Thyroid gland (tissue), 4 donors: ENCODE results near the gene PPARG. TPM values are rescaled to one million over a fixed set of nuclear protein-coding genes. Genes with fewer than 3 reads are reported as not detected.

Experiments used
- DNase-seq, 2 donors: peaks; one replicate each; pipeline ENCODE4 v3.0.0-alpha.2; 2019
- H3K27ac ChIP-seq, 3 donors: fragments of 200-600 bp; sonication (generic); 1 replicate in 2 of 3; 2 replicates in 1 of 3; pipeline ENCODE4 v1.5.1; 2016 to 2019; ENCODE audit warnings: mild to moderate bottlenecking in 1 of 3, moderate library complexity in 1 of 3
- H3K27me3 ChIP-seq: fragments of 200-600 bp; sonication (generic); one replicate; pipeline ENCODE4 v1.5.1; 2019
- H3K36me3 ChIP-seq, 2 donors: fragments of 200-600 bp; sonication (generic); one replicate each; pipeline ENCODE4 v1.5.1; 2016 to 2019
- H3K4me1 ChIP-seq, 2 donors: fragments of 200-600 bp; sonication (generic); one replicate each; pipeline ENCODE4 v1.5.1; 2017 to 2019
- H3K4me3 ChIP-seq, 3 donors: fragments of 200-600 bp; sonication (generic); replicated peaks in 1 of 3; 1 replicate in 2 of 3; 2 replicates in 1 of 3; pipeline ENCODE4 v1.5.1; 2016; ENCODE audit warnings: mild to moderate bottlenecking in 1 of 3
- H3K9me3 ChIP-seq: fragments of 200-600 bp; sonication (generic); one replicate; pipeline ENCODE4 v1.5.1; 2017
- POLR2A ChIP-seq, 2 donors: fragments of 450-650 bp; IDR thresholded peaks; one replicate each; pipeline ENCODE4 v1.6.1; 2017; ENCODE audit warnings: antibody characterized with exemption in 2 of 2, mild to moderate bottlenecking in 2 of 2, moderate library complexity in 1 of 2
- WGBS, 2 donors: methylation state at CpG; one replicate each; pipeline ENCODE4 v1.1.5; 2017; 5-methylcytosine and 5-hydroxymethylcytosine counted together
- intact Hi-C: fragments of 100-400 bp; cut with DNase I; formaldehyde crosslinking; loops from one replicate; pipeline ENCODE4 v1.15.1; 2023
- total RNA-seq, 4 donors: library from RNA; depleted of rRNA; stranded (reverse); fragments of >200 nt; gene quantifications; one replicate each; pipeline ENCODE4 v1.2.3, GENCODE V29; 2016
- TF ChIP-seq, protein P1 (sequence below), 6 experiments: fragments of 200-600 bp in 3 of 6; fragments of 450-650 bp in 3 of 6; sonication (generic) in 3 of 6; IDR thresholded peaks; one replicate each; pipeline ENCODE4 v1.5.1; 2016 to 2019; ENCODE audit warnings: antibody characterized with exemption in 6 of 6, mild to moderate bottlenecking in 2 of 6, inconsistent platforms in 1 of 6, moderate library complexity in 1 of 6

PPARG gene
- total RNA-seq: 10 to 100 TPM; 20.0 to 27.3 (median 23.7) TPM

DNA sequence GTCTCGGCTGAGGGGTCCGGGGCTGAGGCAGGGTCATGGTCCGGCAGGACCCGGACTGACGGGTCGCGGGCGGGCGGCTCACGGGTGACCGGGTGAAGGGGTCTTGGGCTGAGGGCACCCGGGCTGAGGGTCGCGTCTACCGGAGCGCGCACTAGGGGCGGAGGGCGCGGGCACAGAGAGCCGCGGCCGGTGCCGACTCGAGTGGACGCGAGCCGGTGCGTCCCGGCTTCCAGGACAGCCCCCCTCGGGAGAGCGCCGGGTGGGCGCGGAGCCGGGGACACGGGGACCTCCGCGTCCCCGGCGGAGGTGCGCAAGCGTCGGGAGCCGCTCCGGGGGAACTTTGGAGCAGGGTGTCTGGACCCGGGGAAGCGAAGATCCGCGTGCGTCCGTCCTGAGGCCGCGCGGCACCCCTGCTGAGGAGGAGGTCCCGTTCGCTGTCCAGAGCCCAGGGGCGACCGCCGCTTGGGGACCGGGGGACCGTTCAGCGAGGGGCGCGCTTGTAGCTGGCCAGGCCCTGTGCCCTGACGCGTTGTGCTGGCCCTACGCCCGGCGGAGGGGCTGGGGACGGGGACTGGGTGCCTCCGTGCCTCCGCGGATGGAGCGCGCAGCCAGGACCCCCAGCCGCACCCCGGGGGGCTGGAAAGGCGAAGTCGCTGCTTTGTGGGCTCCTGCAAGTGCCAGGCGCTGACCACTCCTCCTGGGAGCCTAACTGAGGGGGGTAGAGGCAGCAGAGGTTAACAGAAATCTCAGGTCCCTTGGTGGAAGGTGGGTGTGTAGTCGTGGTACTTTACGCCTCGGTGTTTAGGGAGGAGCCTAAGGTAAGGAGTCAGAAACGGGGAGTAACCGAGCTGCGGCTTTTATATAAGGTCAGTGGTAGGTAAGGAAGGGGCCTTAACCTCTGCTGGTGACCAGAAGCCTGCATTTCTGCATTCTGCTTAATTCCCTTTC is at the start of gene PPARG:
Gene PPARG (plus strand): TSS at position 889 of the 948 bp plus-strand sequence. CDS start 90,642 bp downstream, outside the sequence.
- no peaks in the 10 kb centered on the region for H3K27me3 ChIP-seq
- no peaks in the 10 kb centered on the region for H3K9me3 ChIP-seq
- peak within 1 kb of the TSS; percentile 57 to 97 (median 81) for H3K4me3 ChIP-seq
- DNase-seq: peak; percentile 37 to 47
- TF ChIP-seq, protein P1, sequence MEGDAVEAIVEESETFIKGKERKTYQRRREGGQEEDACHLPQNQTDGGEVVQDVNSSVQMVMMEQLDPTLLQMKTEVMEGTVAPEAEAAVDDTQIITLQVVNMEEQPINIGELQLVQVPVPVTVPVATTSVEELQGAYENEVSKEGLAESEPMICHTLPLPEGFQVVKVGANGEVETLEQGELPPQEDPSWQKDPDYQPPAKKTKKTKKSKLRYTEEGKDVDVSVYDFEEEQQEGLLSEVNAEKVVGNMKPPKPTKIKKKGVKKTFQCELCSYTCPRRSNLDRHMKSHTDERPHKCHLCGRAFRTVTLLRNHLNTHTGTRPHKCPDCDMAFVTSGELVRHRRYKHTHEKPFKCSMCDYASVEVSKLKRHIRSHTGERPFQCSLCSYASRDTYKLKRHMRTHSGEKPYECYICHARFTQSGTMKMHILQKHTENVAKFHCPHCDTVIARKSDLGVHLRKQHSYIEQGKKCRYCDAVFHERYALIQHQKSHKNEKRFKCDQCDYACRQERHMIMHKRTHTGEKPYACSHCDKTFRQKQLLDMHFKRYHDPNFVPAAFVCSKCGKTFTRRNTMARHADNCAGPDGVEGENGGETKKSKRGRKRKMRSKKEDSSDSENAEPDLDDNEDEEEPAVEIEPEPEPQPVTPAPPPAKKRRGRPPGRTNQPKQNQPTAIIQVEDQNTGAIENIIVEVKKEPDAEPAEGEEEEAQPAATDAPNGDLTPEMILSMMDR (IDR thresholded peaks at IDR 0.05): no peak
- TF ChIP-seq POLR2A (IDR thresholded peaks at IDR 0.05): peak in 1 of 2 donors; percentile 64
- no peaks in the 10 kb centered on the region for H3K36me3 ChIP-seq
- H3K4me1 ChIP-seq: peaks cover 0 to 5% of the 10 kb centered on the region in 2 donors
- peak within 1 kb of the TSS; percentile 60 to 92 (median 74) for H3K27ac ChIP-seq
- 1 to 2% methylated on average over 37 to 45 of the region's 87 CpGs for WGBS, 2 donors
- intact Hi-C loops: loop anchor here (10.0 kb wide), 1 partner anchor 114 kb away; no protein-coding TSS in a partner anchor

DNA sequence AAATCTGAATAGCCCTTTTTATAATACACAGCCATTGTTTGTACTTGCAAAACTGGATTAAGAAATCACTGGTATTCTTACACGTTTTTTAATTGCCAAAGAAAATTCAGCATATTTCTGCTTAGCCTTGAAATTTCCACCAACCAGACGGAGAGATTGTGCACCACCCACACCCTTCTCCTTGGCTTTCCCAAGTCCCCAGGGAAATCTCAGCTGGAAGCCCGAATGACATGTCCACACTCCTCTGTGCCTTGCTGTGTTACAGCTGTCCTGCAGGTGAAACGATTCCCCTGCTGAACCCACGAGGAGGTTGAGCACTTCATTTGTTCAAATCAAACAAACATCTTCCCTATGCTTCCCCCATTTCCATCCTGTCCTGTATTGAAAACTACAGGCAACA is 49.6 kb upstream of the PPARG start:
- no peaks in the 10 kb centered on the region for H3K27me3 ChIP-seq
- WGBS, 2 donors: 45 to 63% methylated on average over 5 of the region's 5 CpGs
- DNase-seq: no peak
- peaks cover 5 to 9% of the 10 kb centered on the region in 2 donors for H3K4me1 ChIP-seq
- no peak overlapping the region for H3K4me3 ChIP-seq
- no peak overlapping the region for H3K27ac ChIP-seq
- intact Hi-C loops: no loop called here
- TF ChIP-seq, protein P1 (IDR thresholded peaks at IDR 0.05): no peak
- TF ChIP-seq POLR2A (IDR thresholded peaks at IDR 0.05): no peak
- H3K36me3 ChIP-seq: no peaks in the 10 kb centered on the region
- no peaks in the 10 kb centered on the region for H3K9me3 ChIP-seq

DNA sequence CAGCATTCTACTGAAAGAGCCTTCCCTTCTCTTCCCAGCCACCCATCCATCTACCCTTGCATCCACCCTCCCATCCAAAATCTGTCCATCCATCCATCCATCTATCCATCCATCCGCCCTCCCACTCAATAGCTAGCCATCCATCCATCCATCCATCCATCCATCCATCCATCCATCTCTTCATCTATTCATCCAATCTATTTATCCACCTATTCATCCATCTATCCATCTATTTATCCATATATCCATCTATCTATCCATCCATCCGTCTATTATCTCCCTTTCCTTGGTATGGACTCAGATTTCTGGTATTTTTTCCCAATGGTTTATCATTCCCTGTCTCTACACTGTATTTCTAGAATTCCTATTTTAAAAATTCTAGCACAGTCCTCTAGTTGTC is 46.1 kb upstream of the PPARG start:
- intact Hi-C loops: no loop called here
- WGBS, 2 donors: 89% methylated on average over 2 of the region's 2 CpGs
- TF ChIP-seq, protein P1 (IDR thresholded peaks at IDR 0.05): no peak
- TF ChIP-seq POLR2A (IDR thresholded peaks at IDR 0.05): no peak
- H3K4me1 ChIP-seq: no peaks in the 10 kb centered on the region
- no peak overlapping the region for H3K4me3 ChIP-seq
- H3K9me3 ChIP-seq: no peaks in the 10 kb centered on the region
- H3K36me3 ChIP-seq: no peaks in the 10 kb centered on the region
- DNase-seq: no peak
- H3K27ac ChIP-seq: no peak overlapping the region
- H3K27me3 ChIP-seq: no peaks in the 10 kb centered on the region

DNA sequence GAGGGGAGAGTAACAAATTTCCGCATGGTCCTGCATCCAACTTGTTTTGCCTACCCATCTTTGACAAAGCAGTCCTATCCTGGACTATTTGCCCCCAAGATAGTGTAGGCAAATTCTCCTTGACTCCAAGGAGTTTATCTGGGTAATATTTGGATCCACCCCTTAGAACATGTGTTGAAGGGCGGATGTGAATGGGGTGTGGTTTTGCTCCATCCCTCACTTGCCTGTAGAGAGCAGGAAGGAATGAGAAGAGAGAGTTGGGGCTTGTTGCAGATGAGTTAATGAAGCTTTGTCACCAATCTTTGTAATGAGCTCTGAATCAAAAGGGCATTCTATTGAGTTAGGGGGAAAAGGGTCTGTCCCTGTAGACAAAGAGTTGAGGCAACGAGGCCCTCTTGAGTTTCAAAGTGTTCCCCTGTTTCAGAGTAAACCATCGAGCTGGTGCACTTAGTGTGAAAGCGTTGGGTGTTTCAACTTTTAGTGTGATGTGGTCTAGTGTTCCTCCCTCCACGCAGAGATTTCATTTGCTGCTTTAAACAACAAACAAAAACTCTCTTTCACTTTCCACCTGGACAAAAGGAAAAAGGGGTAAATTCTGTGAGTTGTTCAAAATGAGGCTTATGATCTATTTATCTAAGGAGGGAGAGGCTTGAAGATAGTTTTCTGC is 42.2 kb upstream of the PPARG start:
- Histone ChIP-seq H3K27ac (no peak overlapping the region), H3K4me1 (no peaks in the 10 kb centered on the region), H3K36me3 (no peaks in the 10 kb centered on the region), H3K4me3 (no peak overlapping the region), H3K9me3 (no peaks in the 10 kb centered on the region), H3K27me3 (no peaks in the 10 kb centered on the region)
- intact Hi-C loops: no loop called here
- WGBS, 2 donors: 67 to 74% methylated on average over 6 of the region's 6 CpGs
- TF ChIP-seq, protein P1 (IDR thresholded peaks at IDR 0.05): no peak
- no peak for TF ChIP-seq POLR2A (IDR thresholded peaks at IDR 0.05)
- no peak for DNase-seq
